ENCODE results near the gene SYNM. TPM values are rescaled to one million over a fixed set of nuclear protein-coding genes. Genes with fewer than 3 reads are reported as not detected.

Gene SYNM, protein sequence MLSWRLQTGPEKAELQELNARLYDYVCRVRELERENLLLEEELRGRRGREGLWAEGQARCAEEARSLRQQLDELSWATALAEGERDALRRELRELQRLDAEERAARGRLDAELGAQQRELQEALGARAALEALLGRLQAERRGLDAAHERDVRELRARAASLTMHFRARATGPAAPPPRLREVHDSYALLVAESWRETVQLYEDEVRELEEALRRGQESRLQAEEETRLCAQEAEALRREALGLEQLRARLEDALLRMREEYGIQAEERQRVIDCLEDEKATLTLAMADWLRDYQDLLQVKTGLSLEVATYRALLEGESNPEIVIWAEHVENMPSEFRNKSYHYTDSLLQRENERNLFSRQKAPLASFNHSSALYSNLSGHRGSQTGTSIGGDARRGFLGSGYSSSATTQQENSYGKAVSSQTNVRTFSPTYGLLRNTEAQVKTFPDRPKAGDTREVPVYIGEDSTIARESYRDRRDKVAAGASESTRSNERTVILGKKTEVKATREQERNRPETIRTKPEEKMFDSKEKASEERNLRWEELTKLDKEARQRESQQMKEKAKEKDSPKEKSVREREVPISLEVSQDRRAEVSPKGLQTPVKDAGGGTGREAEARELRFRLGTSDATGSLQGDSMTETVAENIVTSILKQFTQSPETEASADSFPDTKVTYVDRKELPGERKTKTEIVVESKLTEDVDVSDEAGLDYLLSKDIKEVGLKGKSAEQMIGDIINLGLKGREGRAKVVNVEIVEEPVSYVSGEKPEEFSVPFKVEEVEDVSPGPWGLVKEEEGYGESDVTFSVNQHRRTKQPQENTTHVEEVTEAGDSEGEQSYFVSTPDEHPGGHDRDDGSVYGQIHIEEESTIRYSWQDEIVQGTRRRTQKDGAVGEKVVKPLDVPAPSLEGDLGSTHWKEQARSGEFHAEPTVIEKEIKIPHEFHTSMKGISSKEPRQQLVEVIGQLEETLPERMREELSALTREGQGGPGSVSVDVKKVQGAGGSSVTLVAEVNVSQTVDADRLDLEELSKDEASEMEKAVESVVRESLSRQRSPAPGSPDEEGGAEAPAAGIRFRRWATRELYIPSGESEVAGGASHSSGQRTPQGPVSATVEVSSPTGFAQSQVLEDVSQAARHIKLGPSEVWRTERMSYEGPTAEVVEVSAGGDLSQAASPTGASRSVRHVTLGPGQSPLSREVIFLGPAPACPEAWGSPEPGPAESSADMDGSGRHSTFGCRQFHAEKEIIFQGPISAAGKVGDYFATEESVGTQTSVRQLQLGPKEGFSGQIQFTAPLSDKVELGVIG (N-terminal part only)
- total RNA-seq (2021; fragmentation: NEBNext Ultra II Directional; extraction: Animal tissue kit (Norgen Biotek cat#: 25700)) (2.0 and 2.2 TPM in 2 replicates), polyA plus RNA-seq (2011; rRNA removed) (0.67 and 0.89 TPM in 2 replicates), polyA minus RNA-seq (2011; rRNA and poly(A)+ RNA removed) (0.95 and 1.4 TPM in 2 replicates)
- polyA plus RNA-seq (2011; cell fraction: cytosol; rRNA removed) = 0.85 TPM
- polyA plus RNA-seq (2011; cell fraction: nucleus; rRNA removed) = 2.4 TPM
- polyA plus RNA-seq (2012, experiment 1 of 2) = 1.9 to 2.2 TPM (median 2.1 TPM) in 4 replicates
- polyA plus RNA-seq (2012, experiment 2 of 2) = 0.31 TPM
- 1.0 TPM for polyA plus RNA-seq (2013, experiment 1 of 2)
- 0.98 TPM for polyA plus RNA-seq (2013, experiment 2 of 2)
- polyA minus RNA-seq (2011; cell fraction: cytosol; rRNA and poly(A)+ RNA removed) = 1.1 TPM
- 1.7 TPM for polyA minus RNA-seq (2011; cell fraction: nucleus; rRNA and poly(A)+ RNA removed)
- long read RNA-seq, experiment 1, partial matches to known transcripts = 0 of 1 reads
- long read RNA-seq, experiment 1, other reads (novel, unspliced or antisense) = 1 of 1 reads
- long read RNA-seq, experiment 2 = 0 reads

DNA sequence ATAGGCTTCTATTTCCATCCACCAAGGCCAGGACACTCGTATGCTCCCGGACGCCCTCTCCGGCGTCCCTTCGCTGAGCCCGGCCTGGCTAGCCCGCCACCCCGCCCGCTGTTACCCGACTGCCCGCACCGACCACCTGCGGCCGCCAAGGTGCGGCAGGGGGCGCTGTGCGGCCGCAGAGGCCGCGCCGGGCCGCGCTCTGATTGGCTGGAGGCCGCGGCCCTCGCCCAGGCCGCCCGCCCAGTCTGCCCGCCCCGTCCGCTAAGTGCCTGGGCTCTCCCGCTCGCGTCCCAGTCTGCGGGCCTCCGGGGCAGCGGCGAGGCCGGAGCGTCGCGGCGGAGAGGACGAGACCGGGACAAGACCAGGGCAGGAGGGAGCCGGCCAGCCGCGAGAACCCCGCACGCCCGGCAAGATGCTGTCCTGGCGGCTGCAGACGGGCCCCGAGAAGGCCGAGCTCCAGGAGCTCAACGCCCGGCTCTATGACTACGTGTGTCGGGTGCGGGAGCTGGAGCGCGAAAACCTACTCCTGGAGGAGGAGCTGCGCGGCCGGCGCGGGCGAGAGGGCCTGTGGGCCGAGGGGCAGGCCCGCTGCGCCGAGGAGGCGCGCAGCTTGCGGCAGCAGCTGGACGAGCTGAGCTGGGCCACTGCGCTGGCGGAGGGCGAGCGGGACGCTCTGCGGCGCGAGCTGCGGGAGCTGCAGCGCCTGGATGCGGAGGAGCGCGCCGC is at the start of gene SYNM:
Gene SYNM (plus strand): TSS at position 293 of the 726 bp plus-strand sequence. CDS start 120 bp downstream, at position 413.
- Histone ChIP-seq H3K4ac (replicated peaks; ENCODE audit: insufficient read length, low read depth, low read length) (no peak within 1 kb of the TSS), H3K23me2 (ENCODE audit: low read depth, low read length) (peaks cover 13% of the 10 kb centered on the region; the same call in 1 of the 2 replicates), H3K23ac (ENCODE audit: insufficient read length) (no peak within 1 kb of the TSS), H3K36me3 (ENCODE audit: control insufficient read depth in 2 of 4, insufficient read depth in 4 of 4, low read length in 3 of 4) (no peaks in the 10 kb centered on the region), H4K20me1 (replicated peaks in 1 of 2; ENCODE audit: control insufficient read depth in 1 of 2, insufficient read depth in 2 of 2, low read length in 2 of 2) (peaks cover 0 to 8% of the 10 kb centered on the region in 2 experiments), H4K5ac (ENCODE audit: insufficient read length, low read depth, low read length) (no peak within 1 kb of the TSS), H3K56ac (replicated peaks; ENCODE audit: insufficient read length, low read depth, low read length) (no peak within 1 kb of the TSS), H2BK15ac (ENCODE audit: low read length) (no peak within 1 kb of the TSS), H3K18ac (ENCODE audit: extremely low read depth, low read length) (no peak within 1 kb of the TSS; the same call in 1 of the 2 replicates), H3K4me3 (ENCODE audit: extremely low read depth in 1 of 4, insufficient read depth in 2 of 4, low read depth in 3 of 4, low read length in 4 of 4) (peak within 1 kb of the TSS; percentile 14 to 57 (median 38)), H3K4me1 (replicated peaks in 1 of 4; ENCODE audit: control insufficient read depth in 3 of 4, insufficient read depth in 4 of 4, low read length in 3 of 4) (peaks cover 0 to 2% (median 1%) of the 10 kb centered on the region in 4 experiments; a peak in 2 of 7 replicates), H4K91ac (replicated peaks; ENCODE audit: insufficient read length, low read length) (no peak within 1 kb of the TSS), H2BK12ac (ENCODE audit: low read depth, low read length) (no peak within 1 kb of the TSS), H2BK5ac (ENCODE audit: low read depth, low read length) (no peak within 1 kb of the TSS), H4K8ac (ENCODE audit: extremely low read depth, insufficient read depth, low read length) (peak within 1 kb of the TSS; percentile 80), H3K79me2 (ENCODE audit: control insufficient read depth in 1 of 2, insufficient read depth in 2 of 2, low read length in 2 of 2) (no peaks in the 10 kb centered on the region), H3K14ac (ENCODE audit: insufficient read length) (no peak within 1 kb of the TSS), H3K9me3 (ENCODE audit: insufficient read depth in 2 of 2, low read depth in 1 of 2, low read length in 1 of 2) (no peaks in the 10 kb centered on the region), H2AK5ac (ENCODE audit: low read depth, low read length) (no peak within 1 kb of the TSS), H2BK120ac (replicated peaks; ENCODE audit: low read depth, low read length) (no peak within 1 kb of the TSS), H3K27ac (ENCODE audit: low read depth, low read length) (no peak within 1 kb of the TSS), H2BK20ac (ENCODE audit: low read length) (no peak within 1 kb of the TSS), H2AFZ (ENCODE audit: low read length) (peak within 1 kb of the TSS; percentile 64; the same call in 1 of the 2 replicates), H3K9ac (replicated peaks in 1 of 4; ENCODE audit: extremely low read depth in 1 of 4, low read depth in 3 of 4, low read length in 3 of 4) (no peak within 1 kb of the TSS), H3K4me2 (ENCODE audit: insufficient read depth in 1 of 2, low read depth in 2 of 2, low read length in 2 of 2) (peak within 1 kb of the TSS; percentile 49 to 93), H3K27me3 (replicated peaks in 1 of 4; ENCODE audit: control insufficient read depth in 3 of 4, extremely low read depth in 1 of 4, insufficient read depth in 3 of 4, low read length in 3 of 4) (peaks cover 16 to 44% (median 32%) of the 10 kb centered on the region in 4 experiments), H3K79me1 (ENCODE audit: low read depth, low read length) (no peaks in the 10 kb centered on the region)
- 1% methylated on average over 72 of the region's 91 CpGs; no CpG with 5 or more reads in 1 of the 2 experiments for WGBS, 2 experiments (ENCODE audit: extremely low coverage in 1 of 2, insufficient coverage in 1 of 2, insufficient read length in 1 of 2, insufficient replicate concordance in 2 of 2, low coverage in 1 of 2, low lambda C conversion rate in 2 of 2, missing lambda C conversion rate in 1 of 2)
- POLR2A ChIA-PET (ENCODE audit: partially characterized antibody) = interaction anchor here (0.6 to 1.5 kb wide), 3 partner anchors 15 to 232 kb away, joined by 3 to 5 read pairs (median 3); no protein-coding TSS in a partner anchor
- CTCF ChIA-PET (ENCODE audit: partially characterized antibody) = interaction anchor here (0.7 to 2.8 kb wide), 24 partner anchors 9 to 663 kb away, joined by 3 to 30 read pairs (median 5); no protein-coding TSS in a partner anchor
- peak in 1 of 2 experiments; percentile 87 for DNase-seq (ENCODE audit: low read depth in 1 of 2, low spot score in 2 of 2)
- FAIRE-seq = no peak
- TF ChIP-seq GABPA (IDR thresholded peaks at IDR 0.05; ENCODE audit: borderline replicate concordance, insufficient read depth, low read length) (0 out of 2 replicates have a peak, but pooled peaks have one; percentile 19), CHD2 (IDR thresholded peaks at IDR 0.05; ENCODE audit: low read length) (peak; percentile 24; the same call in 1 of the 2 replicates), ZNF274 (IDR thresholded peaks at IDR 0.05; ENCODE audit: borderline replicate concordance, extremely low read depth, low read length) (no peak)
